Keratinocyte (primary cell): ENCODE data around the gene SLC35E3. TPM values are rescaled to one million over a fixed set of nuclear protein-coding genes. Genes with fewer than 3 reads are reported as not detected.

Experiments
- DNase-seq: peaks from one replicate; pipeline ENCODE4 v3.0.0-alpha.2; 2011; ENCODE audit warnings: low read depth, missing footprints, low spot score
- FAIRE-seq: peaks from 2 replicates; lab custom pipeline; 2011; peaks lifted over from hg19 to GRCh38; lab: Jason Lieb, UNC
- H2AFZ ChIP-seq: 2 replicates; pipeline ENCODE4 v1.6.0; 2012; ENCODE audit warnings: low read length, control low read depth, inconsistent platforms; ENCODE audit not compliant: control insufficient read depth
- H3K27ac ChIP-seq: 2 replicates; pipeline ENCODE4 v1.5.1; 2011; ENCODE audit warnings: low read length; ENCODE audit not compliant: control insufficient read depth, insufficient read depth
- H3K27me3 ChIP-seq: 3 replicates; pipeline ENCODE4 v1.6.0; 2011; ENCODE audit warnings: low read length; ENCODE audit not compliant: control insufficient read depth, insufficient read depth; ENCODE audit errors: extremely low read depth
- H3K36me3 ChIP-seq, 2 experiments: 2 replicates in 1 of 2; 3 replicates in 1 of 2; pipeline ENCODE4 v1.5.1; 2011; ENCODE audit warnings: low read length in 2 of 2, mild to moderate bottlenecking in 1 of 2; ENCODE audit not compliant: control insufficient read depth in 2 of 2, insufficient read depth in 2 of 2; ENCODE audit errors: extremely low read depth in 1 of 2
- H3K4me1 ChIP-seq: 3 replicates; pipeline ENCODE4 v1.5.1; 2011; ENCODE audit warnings: low read length; ENCODE audit not compliant: control insufficient read depth, insufficient read depth; ENCODE audit errors: extremely low read depth
- H3K4me2 ChIP-seq: 3 replicates; pipeline ENCODE4 v1.6.0; 2011; ENCODE audit warnings: low read depth, low read length; ENCODE audit not compliant: control insufficient read depth, insufficient read depth; ENCODE audit errors: extremely low read depth
- H3K4me3 ChIP-seq, 3 experiments: fragments of 200-600 bp in 1 of 3; sonication (generic) in 1 of 3; 2 replicates in 2 of 3; 3 replicates in 1 of 3; pipeline ENCODE4 v1.5.1; 2011 to 2016; ENCODE audit warnings: low read length in 3 of 3, mild to moderate bottlenecking in 3 of 3, control low read depth in 2 of 3, inconsistent platforms in 1 of 3, low read depth in 1 of 3, mixed read lengths in 1 of 3, mixed run types in 1 of 3, moderate library complexity in 1 of 3; ENCODE audit not compliant: control insufficient read depth in 2 of 3, insufficient read depth in 2 of 3; ENCODE audit errors: extremely low read depth in 1 of 3
- H3K79me2 ChIP-seq: 2 replicates; pipeline ENCODE4 v1.6.0; 2012; ENCODE audit warnings: low read length; ENCODE audit not compliant: control insufficient read depth, insufficient read depth
- H3K9ac ChIP-seq: 3 replicates; pipeline ENCODE4 v1.6.0; 2011; ENCODE audit warnings: low read length; ENCODE audit not compliant: control insufficient read depth, insufficient read depth; ENCODE audit errors: extremely low read depth
- H3K9me1 ChIP-seq: 3 replicates; pipeline ENCODE4 v1.6.0; 2011; ENCODE audit warnings: low read length; ENCODE audit not compliant: control insufficient read depth, insufficient read depth; ENCODE audit errors: extremely low read depth
- H3K9me3 ChIP-seq: 2 replicates; pipeline ENCODE4 v1.5.1; 2012; ENCODE audit warnings: low read depth, low read length; ENCODE audit not compliant: control insufficient read depth
- H4K20me1 ChIP-seq: 3 replicates; pipeline ENCODE4 v1.6.0; 2011; ENCODE audit warnings: low read length; ENCODE audit not compliant: control insufficient read depth, insufficient read depth; ENCODE audit errors: extremely low read depth
- CTCF ChIP-seq, 3 experiments: IDR thresholded peaks in 1 of 3; conservative IDR thresholded peaks in 1 of 3; optimal IDR thresholded peaks in 1 of 3; 2 replicates in 2 of 3; 3 replicates in 1 of 3; pipeline versions ENCODE3 to v1.5.1; 2011; ENCODE audit warnings: low read length in 3 of 3, mild to moderate bottlenecking in 3 of 3, moderate library complexity in 2 of 3, control low read depth in 1 of 3, inconsistent platforms in 1 of 3; ENCODE audit not compliant: insufficient read depth in 2 of 3; ENCODE audit errors: extremely low read depth in 1 of 3
- EZH2 ChIP-seq: IDR thresholded peaks from one replicate; pipeline ENCODE4 v1.6.1; 2012; ENCODE audit warnings: inconsistent platforms, mild to moderate bottlenecking, low read length, moderate library complexity
- dilution Hi-C: fragments of 300-500 bp; cut with MboI; formaldehyde crosslinking; loops from one replicate; pipeline ENCODE4 v1.7.0; 2020; ENCODE audit warnings: low sequenced_read_pairs; ENCODE audit not compliant: extremely low pct_ligation_motif_present
- polyA plus RNA-seq, 5 experiments: library from polyadenylated mRNA; depleted of rRNA in 3 of 5; stranded (reverse) in 3 of 5; stranded (forward) in 1 of 5; unstranded in 1 of 5; fragments of >200 nt; gene quantifications; 1 replicate in 1 of 5; 2 replicates in 3 of 5; 3 replicates in 1 of 5; pipeline versions ENCODE4 v1.2.1 to v1.2.3, GENCODE V29; 2011 to 2012; ENCODE audit warnings: missing spikeins in 2 of 5, low read depth in 1 of 5, low replicate concordance in 1 of 5

SLC35E3 gene
- polyA plus RNA-seq, 1 donor (not counting 4 experiments of a cell fraction or from before 2014, with no cell fraction given) = 9.9 TPM

- H3K9ac ChIP-seq = no peak overlapping the region
- peak overlapping the region; percentile 29 for H3K4me2 ChIP-seq
- peak overlapping the region; percentile 63 for H2AFZ ChIP-seq
- H3K36me3 ChIP-seq = no peaks in the 10 kb centered on the region
- H3K9me1 ChIP-seq = no peaks in the 10 kb centered on the region
- H3K9me3 ChIP-seq = no peaks in the 10 kb centered on the region
- TF ChIP-seq CTCF (optimal IDR thresholded peaks at IDR 0.05 in 1 of 3, IDR thresholded peaks at IDR 0.05 in 1 of 3, conservative IDR thresholded peaks at IDR 0.05 in 1 of 3; ENCODE audit: extremely low read depth in 1 of 3, insufficient read depth in 2 of 3, low read length in 3 of 3) (no peak), EZH2 (no peak)
- dilution Hi-C loops = no loop called here
- peak overlapping the region; percentile 56 for H3K27ac ChIP-seq
- peaks cover 9% of the 10 kb centered on the region for H3K4me1 ChIP-seq
- no peak overlapping the region for H3K4me3 ChIP-seq
- H4K20me1 ChIP-seq = no peaks in the 10 kb centered on the region
- FAIRE-seq (peak; percentile 62), DNase-seq (no peak)
- no peaks in the 10 kb centered on the region for H3K79me2 ChIP-seq
- H3K27me3 ChIP-seq = no peaks in the 10 kb centered on the region
Measured at GRCh38 chr12:68794653-68795251, 48.8 kb downstream of the SLC35E3 start.

- Histone ChIP-seq H3K79me2 (no peaks in the 10 kb centered on the region), H3K4me1 (peaks cover 14% of the 10 kb centered on the region), H4K20me1 (no peaks in the 10 kb centered on the region), H3K36me3 (no peaks in the 10 kb centered on the region), H3K27ac (no peak overlapping the region), H3K9me3 (no peaks in the 10 kb centered on the region), H3K9me1 (no peaks in the 10 kb centered on the region), H3K4me3 (no peak overlapping the region), H3K27me3 (no peaks in the 10 kb centered on the region), H3K9ac (no peak overlapping the region), H3K4me2 (no peak overlapping the region), H2AFZ (no peak overlapping the region)
- FAIRE-seq = no peak
- no peak for TF ChIP-seq EZH2
- no peak for TF ChIP-seq CTCF (optimal IDR thresholded peaks at IDR 0.05 in 1 of 3, IDR thresholded peaks at IDR 0.05 in 1 of 3, conservative IDR thresholded peaks at IDR 0.05 in 1 of 3; ENCODE audit: extremely low read depth in 1 of 3, insufficient read depth in 2 of 3, low read length in 3 of 3)
- no peak for DNase-seq
- dilution Hi-C loops = no loop called here
Measured at GRCh38 chr12:68796399-68796798, 50.4 kb downstream of the SLC35E3 start.
